ENCODE measurements around the gene LRRC71.

The LRRC71 gene

DNA sequence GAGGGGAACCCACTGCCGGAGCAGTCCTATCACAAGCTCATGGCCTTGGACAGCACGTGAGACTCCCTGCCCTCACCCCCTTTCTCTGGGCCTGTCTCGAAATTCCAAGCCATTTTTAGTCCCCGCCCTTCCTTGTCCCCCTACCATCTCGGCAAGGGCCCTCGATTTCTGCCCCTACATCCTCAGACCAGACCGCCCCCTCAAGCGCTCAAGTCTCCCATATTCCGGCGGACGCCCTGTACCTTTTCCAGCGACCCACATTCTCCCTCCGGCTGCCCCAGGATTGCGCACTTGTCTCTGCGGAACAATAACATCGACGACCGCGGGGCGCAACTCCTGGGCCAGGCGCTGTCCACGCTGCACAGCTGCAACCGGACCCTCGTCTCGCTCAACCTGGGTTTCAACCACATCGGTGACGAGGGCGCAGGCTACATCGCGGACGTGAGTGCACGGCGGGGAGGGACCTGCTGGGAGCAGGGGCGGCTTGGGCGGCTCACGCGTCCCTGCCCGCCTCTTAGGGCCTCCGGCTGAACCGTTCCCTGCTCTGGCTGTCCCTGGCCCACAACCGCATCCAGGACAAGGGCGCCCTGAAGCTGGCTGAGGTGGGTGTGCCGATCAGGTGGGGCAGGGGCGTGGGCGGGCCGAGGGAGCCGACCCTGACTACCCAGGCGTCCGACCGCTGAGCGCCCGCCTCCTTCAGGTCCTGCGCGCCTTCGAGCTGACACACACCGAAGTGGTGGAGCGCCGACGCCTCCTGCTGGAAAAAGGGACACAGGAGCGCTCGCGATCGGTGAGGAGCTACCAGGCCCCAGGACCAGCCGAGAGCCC, 7.0 kb downstream of the LRRC71 start:
- DNase-seq (ENCODE audit: low spot score), result no peak

DNA sequence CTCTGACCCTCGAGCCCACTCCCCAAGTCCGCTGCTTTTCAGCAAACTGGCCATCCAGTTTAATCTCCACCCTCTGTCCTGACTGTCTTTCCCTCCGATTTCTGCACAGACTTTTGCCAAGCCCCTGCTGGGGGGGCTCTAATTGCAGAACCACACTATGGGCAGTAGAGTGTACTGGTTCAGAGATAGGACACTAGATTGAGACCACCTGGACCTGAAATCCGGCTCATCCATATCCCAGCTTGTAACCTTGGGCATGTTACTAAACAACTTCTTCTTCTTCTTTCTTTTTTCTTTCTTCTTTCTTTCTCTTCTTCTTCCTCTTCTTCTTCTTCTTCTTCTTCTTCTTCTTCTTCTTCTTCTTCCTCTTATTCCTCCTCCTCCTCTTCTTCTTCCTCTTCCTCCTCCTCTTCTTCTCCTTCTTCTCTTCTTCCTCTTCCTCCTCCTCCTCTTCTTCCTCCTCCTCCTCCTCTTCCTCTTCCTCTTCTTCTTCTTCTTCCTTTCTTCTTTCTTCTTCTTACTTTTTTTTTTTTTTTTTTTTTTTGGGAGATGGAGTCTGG, 7.7 kb downstream of the LRRC71 start:
- DNase-seq (ENCODE audit: low spot score), result no peak

DNA sequence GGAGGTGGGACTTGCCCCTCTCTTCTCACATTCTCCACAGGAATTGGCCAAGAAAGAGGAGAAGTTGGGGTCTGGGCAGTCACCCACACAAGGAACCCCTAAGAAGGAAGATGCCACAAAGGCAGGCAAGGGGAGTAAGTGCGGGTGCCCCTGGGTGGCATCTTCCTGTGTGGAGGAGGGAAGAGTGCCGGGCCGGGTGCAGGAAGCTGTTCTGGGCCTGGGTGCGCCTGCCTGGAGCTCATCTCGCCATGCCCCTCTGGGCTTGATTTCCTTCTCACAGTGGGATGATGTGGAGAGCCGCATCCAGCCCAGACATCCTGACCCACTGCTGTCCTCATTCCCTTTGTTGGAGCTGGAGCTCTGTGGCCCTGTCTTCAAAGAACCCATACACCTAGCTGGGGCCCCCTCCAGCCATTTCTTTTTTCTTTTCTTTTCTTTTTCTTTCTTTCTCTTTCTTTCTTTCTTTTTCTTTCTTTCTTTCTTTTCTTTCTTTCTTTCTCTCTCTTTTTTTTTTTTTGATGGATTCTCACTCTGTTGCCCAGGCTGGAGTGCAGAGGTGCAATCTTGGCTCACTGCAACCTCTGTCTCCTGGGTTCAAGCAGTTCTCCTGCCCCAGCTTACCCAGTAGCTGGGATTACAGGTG, 9.3 kb downstream of the LRRC71 start:
- DNase-seq (ENCODE audit: low spot score), result no peak

DNA sequence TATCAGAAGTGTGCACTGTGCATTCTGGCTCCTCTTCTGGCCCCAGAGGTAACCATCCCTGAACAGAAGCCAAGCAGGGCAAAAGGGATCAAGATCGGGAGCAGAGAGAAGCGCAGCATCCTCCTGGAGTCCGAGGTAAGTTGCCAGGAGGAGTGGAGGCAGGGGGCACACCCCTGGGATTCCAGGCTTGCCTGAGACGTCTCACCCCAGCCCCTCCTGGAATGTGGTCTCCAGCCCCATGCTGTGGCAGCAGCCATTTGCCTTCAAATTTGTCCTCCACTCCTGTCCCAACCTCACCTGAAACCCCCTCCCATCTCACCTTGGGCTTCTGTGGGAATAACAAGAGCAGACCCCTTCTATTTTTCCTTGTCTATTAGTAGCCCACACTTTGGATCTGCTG, 10.1 kb downstream of the LRRC71 start:
- DNase-seq (ENCODE audit: low spot score), result no peak

DNA sequence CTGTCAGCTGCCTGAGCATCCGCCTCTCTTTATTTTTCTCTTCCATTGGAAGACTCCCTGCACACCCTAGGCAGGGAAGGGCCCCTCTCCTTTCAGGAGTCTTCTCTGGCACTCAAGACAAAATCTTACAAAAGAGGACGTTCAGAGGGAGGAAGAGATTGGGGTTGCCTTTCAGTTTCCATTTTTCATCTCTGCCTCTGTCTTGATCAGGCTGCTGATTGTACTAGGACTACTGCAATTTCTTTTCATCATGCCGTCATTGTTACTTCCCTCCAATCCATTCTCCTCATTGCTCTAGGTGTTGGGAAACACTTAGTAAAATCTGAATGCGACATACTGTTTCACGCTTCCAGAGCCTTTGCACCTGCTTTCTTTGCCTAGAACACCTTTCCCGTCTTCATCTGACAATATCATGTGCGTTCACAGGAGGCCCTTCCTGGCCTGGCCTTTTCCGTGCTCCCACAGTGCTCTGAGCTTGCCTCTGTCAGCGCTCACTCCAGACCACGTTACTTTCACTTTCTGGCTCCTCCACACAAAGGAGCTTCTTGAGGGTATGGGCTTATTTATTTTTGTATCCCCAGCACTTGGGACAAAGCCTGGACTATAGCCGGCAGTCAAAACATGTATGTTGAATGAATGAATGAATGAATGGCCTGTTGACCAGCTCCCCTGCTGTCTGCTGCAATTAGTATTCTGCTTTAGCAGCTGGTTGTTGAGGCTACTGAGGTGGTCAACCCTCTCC, 10.9 kb downstream of the LRRC71 start:
- DNase-seq (ENCODE audit: low spot score), result no peak

DNA sequence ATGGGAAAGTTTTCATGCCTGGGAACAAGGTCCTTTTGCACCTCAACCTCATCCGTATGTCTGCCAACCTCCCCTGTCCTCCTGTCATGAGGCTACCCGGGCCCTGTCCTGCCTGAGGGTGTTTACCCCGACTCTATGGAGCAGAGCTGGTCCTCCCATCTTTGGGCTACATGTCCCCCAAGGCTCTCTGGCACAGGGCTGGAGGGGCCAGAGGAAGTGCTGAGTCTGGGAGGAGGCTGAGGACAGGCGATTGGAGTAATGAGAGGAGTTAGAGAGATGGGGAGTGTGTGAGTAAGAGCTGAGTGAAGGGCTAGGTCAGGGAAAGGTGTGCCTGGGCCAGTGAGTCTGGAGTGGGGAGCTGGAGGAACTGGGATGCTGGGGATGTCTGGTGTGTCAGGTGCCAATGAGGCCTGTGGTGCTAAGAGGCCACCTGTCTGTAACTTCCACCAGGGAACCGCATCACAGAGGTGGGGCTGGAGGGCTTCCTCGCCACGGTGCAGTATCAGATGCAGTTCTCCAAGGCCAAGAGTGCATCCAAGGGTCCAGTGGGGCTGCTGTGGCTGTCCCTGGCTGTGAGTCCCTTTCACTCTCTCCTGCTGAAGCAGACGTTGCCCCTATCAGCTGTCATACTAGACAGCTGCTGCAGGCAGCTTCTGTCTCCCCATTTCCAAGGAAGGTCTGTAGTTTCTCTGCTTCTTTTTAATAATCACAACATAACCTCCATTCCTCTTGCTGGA, 11.7 kb downstream of the LRRC71 start:
- no peak for DNase-seq (ENCODE audit: low spot score)

DNA sequence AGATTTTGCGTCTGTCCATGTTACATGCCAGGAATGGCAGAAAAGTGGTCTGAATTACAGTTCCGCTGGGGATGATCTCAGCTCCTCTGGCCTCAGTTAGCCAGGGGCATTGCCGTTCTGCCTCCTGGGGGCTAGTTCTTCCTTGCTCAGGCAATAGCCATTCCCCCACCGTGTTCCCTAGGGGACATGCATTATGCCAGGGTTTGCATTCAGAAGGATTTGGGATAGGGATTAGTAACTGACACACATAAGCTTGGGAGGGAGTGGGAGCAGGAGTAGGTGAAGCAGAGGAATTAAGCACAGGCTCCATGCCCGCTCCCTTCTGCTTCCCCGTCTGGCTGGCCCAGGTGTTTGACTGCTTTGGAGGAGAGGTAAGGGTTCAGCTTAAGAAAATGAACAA, 12.7 kb downstream of the LRRC71 start:
- DNase-seq (ENCODE audit: low spot score), result no peak

DNA sequence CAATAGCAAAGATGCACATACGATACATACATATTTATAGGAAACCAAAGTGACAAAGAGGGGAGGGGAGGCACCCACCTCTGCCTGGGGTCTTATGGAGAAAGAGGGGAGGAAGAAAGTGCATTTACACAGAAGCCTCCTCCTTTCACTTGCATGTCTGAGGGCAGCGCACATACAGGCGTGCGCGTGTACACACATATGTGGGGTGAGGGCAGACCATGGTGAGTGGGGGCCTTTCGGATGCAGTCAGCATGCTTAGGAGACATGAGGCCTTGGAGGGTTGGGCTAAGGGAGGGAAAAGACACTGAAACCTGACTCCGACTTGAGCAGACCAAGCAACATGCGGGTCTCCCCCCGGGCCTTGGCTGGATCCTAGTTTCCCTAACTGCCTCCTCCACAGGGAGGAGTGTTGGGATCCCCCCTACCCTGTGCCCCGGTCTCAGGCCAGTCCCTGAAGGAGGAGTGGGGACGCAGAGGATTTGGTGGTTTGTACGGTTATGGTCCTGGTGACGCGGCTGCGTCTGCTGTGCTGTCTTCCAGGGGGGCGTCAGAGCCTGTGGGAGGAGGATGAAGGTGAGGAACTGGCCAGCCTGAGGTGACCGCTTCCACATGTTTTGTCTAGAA, 15.2 kb downstream of the LRRC71 start:
- DNase-seq (ENCODE audit: low spot score), result no peak

DNA sequence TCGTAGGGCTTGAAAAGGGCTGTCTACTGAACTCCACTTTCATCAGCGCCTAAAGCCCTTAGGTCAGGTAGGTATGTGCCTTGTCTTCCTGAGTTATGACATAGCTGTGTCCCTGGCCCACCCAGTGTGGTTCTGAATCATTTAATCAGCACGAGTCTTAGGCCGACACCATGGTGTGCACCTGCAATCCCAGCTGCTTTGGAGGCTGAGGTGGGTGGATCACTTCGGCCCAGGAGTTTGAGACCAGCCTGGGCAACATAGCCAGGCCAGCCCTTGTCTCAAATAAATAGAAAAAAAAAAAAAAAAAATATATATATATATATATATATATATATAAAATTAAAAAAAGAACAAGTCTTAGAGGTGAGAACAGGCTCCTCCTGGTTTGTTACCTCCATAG, 15.8 kb downstream of the LRRC71 start:
- no peak for DNase-seq (ENCODE audit: low spot score)

DNA sequence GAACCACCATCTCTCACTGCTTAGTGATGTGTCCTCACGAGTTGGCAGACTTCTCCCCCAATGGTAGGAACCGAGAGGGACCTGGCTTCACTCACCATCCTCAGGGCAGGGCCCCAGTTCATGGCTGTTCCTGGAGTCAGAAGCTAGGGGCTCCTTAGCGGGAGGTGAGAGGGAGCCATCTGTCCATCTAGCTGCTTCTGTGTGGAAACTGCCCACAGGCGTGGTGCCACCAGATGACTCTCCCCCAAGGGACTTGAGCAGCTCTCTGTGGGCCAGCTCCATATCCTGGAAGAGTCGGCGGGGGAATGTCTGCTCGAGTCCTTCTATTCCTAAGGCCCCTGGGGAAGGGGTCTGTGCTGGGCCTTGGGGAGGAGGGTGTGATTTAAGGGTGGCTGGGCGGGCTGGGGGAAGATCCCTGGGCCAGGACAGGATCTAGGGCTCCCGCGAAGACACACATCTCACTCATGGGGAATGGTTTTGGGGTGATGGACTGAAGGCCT, 16.3 kb downstream of the LRRC71 start:
- DNase-seq (ENCODE audit: low spot score), result no peak

DNA sequence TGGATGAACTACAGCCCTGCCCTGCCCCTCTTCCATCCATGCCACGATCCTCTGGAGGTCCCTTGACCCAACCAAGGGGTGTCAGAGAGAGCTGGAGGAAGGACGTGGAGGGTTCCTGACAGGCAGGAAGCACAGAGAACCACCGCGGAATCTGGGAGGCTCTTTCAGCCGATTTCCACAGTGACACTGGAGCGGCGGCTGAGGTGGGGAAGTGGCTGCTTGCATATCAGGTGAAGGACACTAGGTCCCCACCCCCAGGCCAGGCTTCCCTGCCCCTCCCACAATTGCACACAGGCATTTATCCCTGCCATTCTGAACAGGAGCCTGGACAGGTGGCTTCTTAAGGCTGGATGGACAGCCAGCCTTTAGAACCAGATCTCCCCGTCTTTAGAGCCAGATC, 17.5 kb downstream of the LRRC71 start:
- DNase-seq (ENCODE audit: low spot score), result no peak

DNA sequence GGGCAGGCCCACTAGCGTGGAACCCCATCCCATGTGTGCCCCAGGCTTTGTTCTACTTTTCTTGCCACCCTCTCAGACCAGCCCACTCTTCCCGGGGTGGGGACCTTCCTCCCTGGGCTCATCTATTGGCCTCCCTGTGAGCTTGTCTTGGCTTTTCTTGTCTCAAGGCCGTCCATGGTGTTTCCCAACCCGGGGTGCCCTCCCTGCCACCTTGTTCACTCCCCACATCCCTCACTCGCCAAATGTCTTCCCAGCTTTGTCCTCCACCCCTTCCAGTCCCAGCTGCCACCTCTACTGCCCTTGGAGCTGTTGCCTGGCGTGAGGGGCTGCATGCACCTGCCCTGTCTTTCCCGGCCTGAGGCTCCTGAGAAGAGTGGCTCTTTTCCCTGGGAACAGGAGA, 18.4 kb downstream of the LRRC71 start:
- DNase-seq (ENCODE audit: low spot score), result no peak

DNA sequence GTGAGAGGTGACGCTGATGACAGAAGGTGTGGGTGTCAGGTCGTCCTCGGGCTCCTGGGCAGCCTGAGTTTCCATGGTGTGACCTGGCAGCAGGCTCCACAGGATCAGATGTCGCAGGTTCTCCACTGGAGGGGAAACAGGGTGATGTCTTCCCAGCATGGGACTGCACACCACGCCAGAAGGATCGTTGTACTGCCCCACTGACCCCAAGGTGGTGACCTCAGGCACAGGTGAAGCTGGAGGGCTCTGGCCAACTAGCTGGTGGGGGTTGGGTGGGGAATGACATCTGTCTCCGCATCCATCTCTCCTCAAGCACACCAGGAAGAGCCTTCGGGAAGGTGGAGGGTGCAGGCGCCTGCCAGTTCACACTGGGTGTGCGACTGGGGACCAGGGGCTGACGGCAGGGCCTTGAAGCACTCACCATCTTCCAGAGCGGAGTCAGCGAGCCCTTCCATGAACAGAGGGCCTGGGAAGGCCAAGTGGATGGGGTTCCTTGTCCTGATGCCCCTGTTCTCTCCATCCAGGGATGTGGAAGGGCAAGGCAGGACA, 19.4 kb downstream of the LRRC71 start:
- no peak for DNase-seq (ENCODE audit: low spot score)

DNA sequence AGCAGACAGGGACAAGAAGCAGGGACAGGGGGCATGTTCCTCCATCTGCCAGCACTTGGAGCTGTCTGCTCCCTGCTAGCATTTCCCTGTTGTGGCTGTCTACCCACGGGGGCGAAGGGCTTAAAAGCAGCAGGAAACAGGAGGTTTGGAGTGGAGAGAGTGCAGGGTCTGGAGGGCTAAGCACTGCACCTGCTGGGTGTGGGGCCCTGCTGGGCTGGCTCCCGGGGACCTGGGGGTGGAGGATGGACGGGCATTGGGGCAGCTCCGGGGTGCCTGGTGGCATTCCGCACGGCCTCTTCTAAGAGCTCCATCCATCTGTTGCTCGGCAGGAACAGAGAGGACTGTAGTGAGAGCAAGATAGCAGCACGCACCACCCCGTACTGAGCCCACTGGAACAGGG, 21.2 kb downstream of the LRRC71 start:
- no peak for DNase-seq (ENCODE audit: low spot score)

DNA sequence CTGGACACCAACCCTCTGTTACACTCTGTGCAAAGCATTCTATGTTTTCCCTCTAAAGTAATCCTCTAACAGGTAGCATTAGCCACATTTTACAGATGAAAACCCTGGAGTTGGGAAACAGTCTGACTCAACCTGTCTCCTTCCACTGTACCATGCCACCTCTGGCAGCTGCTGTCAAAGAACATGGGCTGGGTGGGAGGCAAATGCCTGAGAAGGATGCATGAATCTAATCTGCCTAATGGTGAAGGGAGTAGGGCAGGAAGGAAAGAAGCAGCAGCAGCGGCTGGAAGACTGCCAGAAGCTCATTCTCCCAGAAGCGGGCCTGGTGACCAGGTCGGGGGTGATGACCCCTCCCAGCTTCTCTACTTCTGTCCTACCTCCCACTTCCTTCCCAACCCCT, 21.7 kb downstream of the LRRC71 start:
- DNase-seq (ENCODE audit: low spot score), result no peak

DNA sequence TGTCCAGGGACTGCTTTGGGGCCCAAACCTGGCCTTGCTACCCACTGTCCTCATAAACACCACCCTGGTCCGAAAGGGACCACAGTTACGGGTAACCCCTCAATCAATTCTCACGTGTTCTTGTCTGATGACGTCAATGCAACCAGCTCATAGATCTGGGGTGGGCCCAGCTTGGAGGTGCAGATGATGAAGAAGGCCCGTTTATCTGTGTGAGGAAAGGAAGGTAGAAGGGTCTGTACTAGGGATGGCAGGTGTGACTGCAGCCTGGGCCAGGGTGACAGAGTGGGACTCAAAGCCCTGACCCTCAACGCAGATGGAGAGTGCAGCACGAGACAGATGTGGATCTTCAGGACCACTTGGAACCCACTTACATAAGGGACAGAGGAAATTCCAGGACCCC, 22.1 kb downstream of the LRRC71 start:
- DNase-seq (ENCODE audit: low spot score), result no peak

DNA sequence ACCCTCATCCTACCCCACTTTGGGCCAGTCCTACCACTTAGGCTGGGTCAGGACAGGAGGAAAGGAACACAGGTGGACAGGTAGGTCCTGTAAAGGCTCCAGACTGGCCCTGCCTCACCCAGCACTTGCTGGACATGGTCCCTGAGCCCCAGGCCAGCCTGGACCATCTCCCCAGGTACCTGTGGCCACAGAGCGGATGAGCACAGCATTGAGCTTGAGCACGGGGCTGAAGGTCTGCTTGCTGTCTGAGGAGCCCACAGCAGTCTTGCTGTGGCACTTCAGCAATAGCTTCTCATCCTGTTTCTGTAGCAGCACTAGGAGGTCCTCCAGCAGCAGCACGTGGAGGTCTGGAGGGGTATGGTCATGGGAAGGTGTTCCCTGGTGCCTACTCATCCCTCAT, 23.3 kb downstream of the LRRC71 start:
- no peak for DNase-seq (ENCODE audit: low spot score)

DNA sequence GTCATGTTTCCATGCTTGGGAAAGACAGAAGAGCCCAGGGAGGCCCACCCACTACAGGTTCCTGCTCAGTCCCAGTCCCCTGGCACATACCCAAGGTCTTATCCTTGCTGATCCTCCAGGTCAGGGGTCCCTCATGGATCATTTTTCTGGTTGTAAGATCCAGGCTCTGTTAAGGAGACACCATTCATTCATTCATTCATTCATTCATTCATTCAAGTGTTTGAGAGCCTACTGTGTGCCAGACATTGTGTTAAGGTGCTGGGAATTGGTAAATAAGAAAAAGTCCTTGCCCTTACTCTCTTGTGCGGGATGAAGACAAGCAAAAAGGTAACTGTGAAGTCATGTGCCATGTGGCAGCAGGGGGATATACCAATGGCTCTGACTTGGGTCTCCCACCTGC, 23.8 kb downstream of the LRRC71 start:
- no peak for DNase-seq (ENCODE audit: low spot score)

DNA sequence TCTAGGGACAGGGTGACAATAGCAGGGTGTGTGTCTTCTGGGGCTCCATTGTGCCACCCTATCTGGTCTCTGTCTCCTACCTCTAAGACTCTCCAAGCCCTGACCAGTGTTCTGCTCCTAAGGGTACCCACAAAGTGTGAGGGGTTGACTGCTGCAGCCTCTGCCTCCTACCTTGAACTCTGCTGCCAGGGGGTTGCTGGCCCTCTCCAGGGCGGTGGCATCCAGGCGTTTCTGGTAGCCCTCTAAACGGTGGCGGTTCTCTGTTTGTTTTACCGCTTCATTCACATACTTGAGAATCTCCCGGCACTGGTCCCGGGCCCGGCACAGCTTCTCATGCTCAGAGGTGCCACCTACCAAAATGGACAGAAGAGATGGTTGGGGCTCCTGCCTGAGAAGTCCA, 24.4 kb downstream of the LRRC71 start:
- DNase-seq (ENCODE audit: low spot score), result no peak

DNA sequence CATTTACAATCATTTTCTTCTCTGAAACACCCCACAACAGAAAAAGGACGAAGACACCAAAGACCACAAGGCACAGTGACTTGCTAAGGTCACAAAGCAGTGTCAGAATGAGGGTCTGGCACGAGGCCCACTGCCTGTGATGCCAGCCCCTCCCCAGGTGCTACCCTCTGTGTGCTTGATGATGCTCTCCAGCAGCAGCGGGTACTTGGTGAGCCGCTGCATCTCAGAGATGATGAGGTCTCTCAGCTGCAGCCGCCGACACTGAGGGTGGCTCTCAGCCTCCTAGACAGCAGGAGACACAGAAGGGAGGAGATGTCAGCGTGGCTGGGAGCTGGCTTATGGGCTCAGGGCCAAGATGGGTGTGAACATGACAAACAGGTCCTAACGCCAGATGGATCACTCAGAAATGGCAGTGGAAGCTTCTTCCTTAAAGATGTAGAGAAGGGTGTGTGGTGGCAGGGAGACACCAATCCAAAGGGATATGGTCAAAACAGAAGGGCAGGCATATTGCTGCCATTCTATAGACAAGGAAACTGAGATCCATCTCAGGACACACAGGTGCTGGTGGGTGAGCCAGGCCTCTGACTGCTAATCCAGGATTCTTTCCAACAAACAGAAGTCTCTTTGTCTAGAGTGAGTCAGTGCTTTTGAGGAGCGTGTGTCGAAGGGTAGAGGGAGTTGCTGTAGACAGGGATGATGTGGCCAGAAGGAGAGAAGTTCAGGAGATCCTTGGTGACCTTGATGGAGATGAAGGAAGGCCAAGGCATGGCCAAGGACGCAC, 25.6 kb downstream of the LRRC71 start:
- no peak for DNase-seq (ENCODE audit: low spot score)
